Natural killer cell (primary cell): ENCODE results near the gene ARID1B. TPM values are rescaled to one million over a fixed set of nuclear protein-coding genes. Genes with fewer than 3 reads are reported as not detected.

Experiments used
- ATAC-seq, 3 donors: fragments of 150-1000 bp in 2 of 3; fragments of 200-7000 bp in 1 of 3; cut with Tn5 transposase; 1 replicate in 1 of 3; 2 replicates in 2 of 3; pipeline ENCODE4 v1.10.0; 2021; ENCODE audit warnings: mild to moderate bottlenecking in 2 of 3, moderate library complexity in 2 of 3
- DNase-seq, 2 donors: peaks; one replicate each; pipeline versions ENCODE4 v3.0.0 to v3.0.0-alpha.2; 2013 to 2021; ENCODE audit warnings: mixed read lengths in 1 of 2
- H3K27ac ChIP-seq: one replicate; pipeline ENCODE4 v1.5.1; 2013; ENCODE audit warnings: mild to moderate bottlenecking, low read length
- H3K27me3 ChIP-seq: one replicate; pipeline ENCODE4 v1.6.1; 2013; ENCODE audit warnings: low read length; ENCODE audit not compliant: control insufficient read depth, insufficient read depth
- H3K36me3 ChIP-seq: one replicate; pipeline ENCODE4 v1.6.1; 2013; ENCODE audit warnings: low read length; ENCODE audit not compliant: control insufficient read depth, insufficient read depth
- H3K4me1 ChIP-seq: one replicate; pipeline ENCODE4 v1.6.1; 2013; ENCODE audit warnings: low read length; ENCODE audit not compliant: control insufficient read depth, insufficient read depth
- H3K4me3 ChIP-seq: one replicate; pipeline ENCODE4 v1.5.1; 2013; ENCODE audit warnings: low read length
- H3K9me3 ChIP-seq: one replicate; pipeline ENCODE4 v1.6.1; 2013; ENCODE audit warnings: low read length; ENCODE audit not compliant: control insufficient read depth, insufficient read depth
- H3K27ac Mint-ChIP-seq, 2 donors: one replicate each; pipeline ENCODE4 v1.8.0; 2022; ENCODE audit warnings: mild to moderate bottlenecking in 2 of 2, mixed read lengths in 2 of 2, moderate library complexity in 1 of 2
- H3K27me3 Mint-ChIP-seq, 2 donors: one replicate each; pipeline ENCODE4 v1.8.0; 2022; ENCODE audit warnings: low read depth in 2 of 2, mixed read lengths in 2 of 2
- H3K36me3 Mint-ChIP-seq: one replicate; pipeline ENCODE4 v1.8.0; 2022; ENCODE audit warnings: mixed read lengths
- H3K4me1 Mint-ChIP-seq, 2 donors: one replicate each; pipeline ENCODE4 v1.8.0; 2022; ENCODE audit warnings: mixed read lengths in 2 of 2
- H3K4me3 Mint-ChIP-seq: one replicate; pipeline ENCODE4 v1.8.0; 2022; ENCODE audit warnings: mild to moderate bottlenecking, moderate library complexity, mixed read lengths
- H3K9me3 Mint-ChIP-seq, 2 donors: one replicate each; pipeline ENCODE4 v1.8.0; 2022; ENCODE audit warnings: mixed read lengths in 2 of 2
- WGBS: methylation state at CpG from one replicate; pipeline ENCODE4 v1.1.7; 2013; ENCODE audit warnings: missing lambda C conversion rate; ENCODE audit not compliant: insufficient coverage; 5-methylcytosine and 5-hydroxymethylcytosine counted together
- intact Hi-C: fragments of 100-400 bp; cut with micrococcal nuclease; formaldehyde crosslinking; loops from one replicate; pipeline ENCODE4 v1.14.2; 2022
- total RNA-seq, 4 donors: library from RNA; stranded (reverse); fragments of 120-200 nt in 1 of 4; gene quantifications; one replicate each; pipeline versions ENCODE4 v1.2.3 to v1.2.4, GENCODE V29; 2013 to 2022
- TF ChIP-seq, protein P1 (sequence below): fragments of 200-600 bp; IDR thresholded peaks from one replicate; pipeline ENCODE4 v1.8.0; 2022; ENCODE audit warnings: antibody characterized with exemption

ARID1B gene
- total RNA-seq, 3 donors from 2014 or later (not counting 1 experiment from before 2014, with no cell fraction given), result 180 to 201 (median 189) TPM

- Mint-ChIP-seq H3K36me3 (peaks cover 13% of the 10 kb centered on the region), H3K9me3 (peaks cover 0 to 6% of the 10 kb centered on the region in 2 donors), H3K27ac (no peak overlapping the region), H3K4me3 (no peak overlapping the region), H3K4me1 (no peaks in the 10 kb centered on the region), H3K27me3 (peaks cover 34 to 42% of the 10 kb centered on the region in 2 donors)
- Histone ChIP-seq H3K27ac (no peak overlapping the region), H3K27me3 (no peaks in the 10 kb centered on the region), H3K9me3 (peaks cover 8% of the 10 kb centered on the region), H3K36me3 (no peaks in the 10 kb centered on the region), H3K4me3 (no peak overlapping the region), H3K4me1 (no peaks in the 10 kb centered on the region)
- TF ChIP-seq, protein P1, sequence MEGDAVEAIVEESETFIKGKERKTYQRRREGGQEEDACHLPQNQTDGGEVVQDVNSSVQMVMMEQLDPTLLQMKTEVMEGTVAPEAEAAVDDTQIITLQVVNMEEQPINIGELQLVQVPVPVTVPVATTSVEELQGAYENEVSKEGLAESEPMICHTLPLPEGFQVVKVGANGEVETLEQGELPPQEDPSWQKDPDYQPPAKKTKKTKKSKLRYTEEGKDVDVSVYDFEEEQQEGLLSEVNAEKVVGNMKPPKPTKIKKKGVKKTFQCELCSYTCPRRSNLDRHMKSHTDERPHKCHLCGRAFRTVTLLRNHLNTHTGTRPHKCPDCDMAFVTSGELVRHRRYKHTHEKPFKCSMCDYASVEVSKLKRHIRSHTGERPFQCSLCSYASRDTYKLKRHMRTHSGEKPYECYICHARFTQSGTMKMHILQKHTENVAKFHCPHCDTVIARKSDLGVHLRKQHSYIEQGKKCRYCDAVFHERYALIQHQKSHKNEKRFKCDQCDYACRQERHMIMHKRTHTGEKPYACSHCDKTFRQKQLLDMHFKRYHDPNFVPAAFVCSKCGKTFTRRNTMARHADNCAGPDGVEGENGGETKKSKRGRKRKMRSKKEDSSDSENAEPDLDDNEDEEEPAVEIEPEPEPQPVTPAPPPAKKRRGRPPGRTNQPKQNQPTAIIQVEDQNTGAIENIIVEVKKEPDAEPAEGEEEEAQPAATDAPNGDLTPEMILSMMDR, result no peak
- no peak for DNase-seq
- intact Hi-C loops, result no loop called here
- ATAC-seq, result no peak
- 96% methylated on average over 14 of the region's 14 CpGs for WGBS
Observed at GRCh38 chr6:157246771-157247484, 469.8 kb downstream of the ARID1B start.

GRCh38 chr6:157248264-157248663 is 471.1 kb downstream of the ARID1B start:
- DNase-seq, result no peak
- no peaks in the 10 kb centered on the region for H3K27me3 ChIP-seq
- Mint-ChIP-seq H3K36me3 (peaks cover 13% of the 10 kb centered on the region), H3K27me3 (peaks cover 30 to 36% of the 10 kb centered on the region in 2 donors), H3K4me1 (no peaks in the 10 kb centered on the region), H3K9me3 (peaks cover 0 to 6% of the 10 kb centered on the region in 2 donors), H3K4me3 (no peak overlapping the region), H3K27ac (no peak overlapping the region)
- intact Hi-C loops, result no loop called here
- no peak overlapping the region for H3K27ac ChIP-seq
- WGBS, result no CpG with 5 or more reads among the region's 1 CpG
- H3K36me3 ChIP-seq, result no peaks in the 10 kb centered on the region
- ATAC-seq, result no peak
- no peak overlapping the region for H3K4me3 ChIP-seq
- H3K4me1 ChIP-seq, result peaks cover 3% of the 10 kb centered on the region
- H3K9me3 ChIP-seq, result peaks cover 8% of the 10 kb centered on the region
- TF ChIP-seq, protein P1, result no peak

GRCh38 chr6:157249826-157250225 is 472.6 kb downstream of the ARID1B start:
- Mint-ChIP-seq H3K36me3 (peaks cover 13% of the 10 kb centered on the region), H3K4me1 (peaks cover 7 to 8% of the 10 kb centered on the region in 2 donors), H3K27me3 (peaks cover 24 to 28% of the 10 kb centered on the region in 2 donors), H3K9me3 (peaks cover 0 to 6% of the 10 kb centered on the region in 2 donors), H3K4me3 (no peak overlapping the region), H3K27ac (no peak overlapping the region)
- Histone ChIP-seq H3K4me3 (no peak overlapping the region), H3K9me3 (peaks cover 8% of the 10 kb centered on the region), H3K4me1 (peaks cover 12% of the 10 kb centered on the region), H3K27me3 (no peaks in the 10 kb centered on the region), H3K36me3 (no peaks in the 10 kb centered on the region), H3K27ac (no peak overlapping the region)
- TF ChIP-seq, protein P1, result no peak
- intact Hi-C loops, result no loop called here
- ATAC-seq (no peak), DNase-seq (no peak)
- WGBS, result 93% methylated on average over 8 of the region's 8 CpGs
